C4-2B (cell line): ENCODE data around the gene FGD5.

ENCODE experiments used
- H3K27ac ChIP-seq: fragments of 450-650 bp; 2 replicates; pipeline ENCODE4 v1.5.1; 2017
- ZFX ChIP-seq: fragments of 450-650 bp; IDR thresholded peaks from 2 replicates; pipeline ENCODE4 v1.6.1; 2017
- TF ChIP-seq, protein P1 (sequence below): fragments of 450-650 bp; conservative IDR thresholded peaks from 2 replicates; pipeline ENCODE4 v1.5.1; 2017; ENCODE audit warnings: mild to moderate bottlenecking

FGD5 gene

DNA sequence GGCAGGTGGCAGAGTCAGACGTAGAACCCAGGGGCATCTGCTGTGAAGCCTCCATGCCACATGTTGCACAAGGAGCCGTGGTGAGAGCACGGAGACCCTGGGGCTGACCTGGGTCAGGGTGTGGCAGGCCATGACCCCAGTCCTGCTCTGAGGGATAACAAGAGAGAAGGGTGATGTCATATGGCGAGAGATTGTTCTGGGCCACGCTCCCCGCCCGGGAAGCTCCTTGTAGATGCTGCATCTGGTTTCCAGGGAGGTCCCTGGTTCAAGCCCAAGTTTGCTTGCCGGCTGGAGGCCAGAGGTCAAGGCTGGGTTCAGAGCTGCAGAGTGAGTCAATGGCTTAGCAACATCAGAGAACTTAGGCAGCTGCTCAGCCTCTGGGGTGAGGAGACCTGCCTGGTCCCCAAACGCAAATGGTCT is 17.3 kb downstream of the FGD5 start:
- H3K27ac ChIP-seq: no peak overlapping the region
- no peak for TF ChIP-seq ZFX
- TF ChIP-seq, protein P1, sequence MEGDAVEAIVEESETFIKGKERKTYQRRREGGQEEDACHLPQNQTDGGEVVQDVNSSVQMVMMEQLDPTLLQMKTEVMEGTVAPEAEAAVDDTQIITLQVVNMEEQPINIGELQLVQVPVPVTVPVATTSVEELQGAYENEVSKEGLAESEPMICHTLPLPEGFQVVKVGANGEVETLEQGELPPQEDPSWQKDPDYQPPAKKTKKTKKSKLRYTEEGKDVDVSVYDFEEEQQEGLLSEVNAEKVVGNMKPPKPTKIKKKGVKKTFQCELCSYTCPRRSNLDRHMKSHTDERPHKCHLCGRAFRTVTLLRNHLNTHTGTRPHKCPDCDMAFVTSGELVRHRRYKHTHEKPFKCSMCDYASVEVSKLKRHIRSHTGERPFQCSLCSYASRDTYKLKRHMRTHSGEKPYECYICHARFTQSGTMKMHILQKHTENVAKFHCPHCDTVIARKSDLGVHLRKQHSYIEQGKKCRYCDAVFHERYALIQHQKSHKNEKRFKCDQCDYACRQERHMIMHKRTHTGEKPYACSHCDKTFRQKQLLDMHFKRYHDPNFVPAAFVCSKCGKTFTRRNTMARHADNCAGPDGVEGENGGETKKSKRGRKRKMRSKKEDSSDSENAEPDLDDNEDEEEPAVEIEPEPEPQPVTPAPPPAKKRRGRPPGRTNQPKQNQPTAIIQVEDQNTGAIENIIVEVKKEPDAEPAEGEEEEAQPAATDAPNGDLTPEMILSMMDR: no peak

DNA sequence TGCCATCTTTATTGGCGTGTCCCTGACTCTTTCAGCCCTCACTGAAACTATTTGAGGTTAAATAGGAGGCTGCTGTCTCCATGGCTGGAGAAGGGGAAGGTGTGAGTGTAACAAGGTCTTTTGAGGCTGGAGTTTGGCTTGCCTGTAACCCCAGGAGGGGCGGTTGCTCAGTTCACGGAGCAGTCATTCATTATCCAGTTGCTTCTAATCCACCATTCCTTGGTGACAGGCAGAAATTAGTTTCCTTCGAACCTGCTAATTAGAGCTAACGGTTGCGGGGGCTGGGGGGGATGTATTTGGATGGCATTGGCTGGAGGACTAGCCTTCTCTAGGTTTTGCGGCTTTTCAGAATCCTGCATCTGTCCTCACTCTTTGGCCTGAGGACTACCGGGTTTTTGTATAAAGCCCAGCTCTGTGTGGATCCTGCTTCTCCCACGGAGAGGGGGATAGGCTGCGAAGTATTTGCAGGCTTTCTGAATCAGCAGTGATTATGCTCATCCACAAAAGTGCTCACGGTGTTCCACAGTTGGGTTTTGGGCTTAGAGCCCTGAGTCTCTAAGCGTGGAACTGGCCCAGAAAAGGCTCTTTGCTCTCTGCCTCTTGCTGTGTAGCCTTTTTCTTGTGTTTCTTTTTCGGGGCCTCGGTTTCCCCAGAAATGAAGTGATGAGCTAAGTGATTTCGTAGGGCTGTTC is 18.6 kb downstream of the FGD5 start:
- no peak overlapping the region for H3K27ac ChIP-seq

DNA sequence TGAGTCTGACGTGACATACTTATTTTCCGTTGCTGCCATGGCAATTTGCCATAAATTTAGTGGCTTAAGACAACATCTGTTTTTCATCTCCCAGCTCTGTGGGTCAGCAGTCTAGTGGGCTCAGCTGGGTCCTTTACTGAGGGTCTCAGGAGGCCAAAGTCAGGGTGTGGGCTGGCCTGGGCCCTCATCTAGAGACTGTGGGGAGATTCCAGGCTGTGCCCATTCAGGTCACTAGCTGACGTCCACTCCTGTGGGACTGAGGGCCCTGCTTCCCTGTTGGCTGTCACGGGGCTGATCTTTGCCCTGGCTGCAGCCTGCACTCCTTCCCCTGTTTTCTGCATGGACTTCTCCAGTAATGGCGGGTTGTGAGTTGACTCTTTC is 19.1 kb downstream of the FGD5 start:
- TF ChIP-seq ZFX: no peak
- TF ChIP-seq, protein P1: no peak
- H3K27ac ChIP-seq: no peak overlapping the region

More for the DNA sequence above, 18.6 kb downstream of the FGD5 start:
- TF ChIP-seq, protein P1: no peak
- TF ChIP-seq ZFX: no peak

DNA sequence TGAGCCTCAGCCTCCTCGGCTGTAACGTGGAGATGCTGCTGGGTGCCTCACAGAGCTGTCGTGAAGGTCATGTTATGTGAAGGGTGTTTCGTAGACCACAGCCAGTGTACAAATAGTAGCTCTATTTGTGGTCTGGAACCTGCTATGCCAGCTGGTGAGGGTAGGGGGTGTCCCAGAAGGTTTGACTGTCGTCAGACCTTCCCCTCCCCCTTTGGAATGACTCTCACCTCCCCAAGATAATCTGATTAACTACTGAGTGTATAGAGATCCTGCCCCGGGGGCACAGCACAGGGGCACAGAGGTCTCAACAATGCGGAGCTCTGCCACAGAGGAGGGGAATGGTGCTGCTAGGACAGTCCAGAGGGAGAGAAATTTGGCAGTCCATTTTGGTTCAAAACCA is 20.5 kb downstream of the FGD5 start:
- no peak overlapping the region for H3K27ac ChIP-seq
- TF ChIP-seq, protein P1: no peak
- no peak for TF ChIP-seq ZFX

DNA sequence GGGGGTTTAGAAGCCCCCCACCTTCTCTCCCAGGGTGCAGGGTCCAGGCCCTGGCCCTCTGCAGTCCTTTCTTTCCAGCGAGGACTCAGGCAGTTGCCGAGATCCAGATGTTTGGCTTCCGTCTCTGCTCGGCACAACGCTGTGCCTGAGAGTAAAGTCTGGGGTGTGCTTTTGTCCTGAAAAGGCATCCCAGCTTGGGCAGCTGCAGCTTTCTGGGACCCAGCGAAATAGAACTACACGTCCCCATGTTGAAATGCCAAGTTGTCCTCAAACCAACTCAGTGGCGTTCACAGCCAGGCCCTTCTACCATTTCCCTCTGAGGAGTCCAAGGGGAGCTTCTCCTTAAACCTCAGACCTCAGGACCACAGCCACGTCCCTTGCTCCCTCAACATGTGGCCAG is 23.1 kb downstream of the FGD5 start:
- TF ChIP-seq, protein P1: no peak
- TF ChIP-seq ZFX: no peak
- H3K27ac ChIP-seq: no peak overlapping the region

DNA sequence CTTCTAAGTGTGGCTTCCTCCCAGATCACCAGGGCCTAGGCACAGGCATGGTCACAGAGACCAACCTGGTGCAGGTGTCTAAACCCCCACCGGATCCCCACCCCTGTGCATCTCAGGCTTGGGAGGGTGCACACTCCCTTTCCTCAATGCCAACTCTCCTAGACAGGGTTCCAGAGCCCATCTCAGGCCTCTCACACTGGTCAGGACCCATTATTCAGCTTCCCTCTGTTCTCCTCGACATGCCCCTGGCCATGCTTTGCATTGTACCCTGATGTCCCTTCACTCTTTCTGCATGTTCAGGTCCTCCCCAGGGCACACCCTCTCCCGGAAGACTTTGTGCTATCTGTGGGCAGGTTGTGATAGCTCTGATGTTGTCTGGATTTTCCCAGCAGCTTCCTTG is 23.5 kb downstream of the FGD5 start:
- TF ChIP-seq, protein P1: no peak
- no peak for TF ChIP-seq ZFX
- H3K27ac ChIP-seq: no peak overlapping the region

DNA sequence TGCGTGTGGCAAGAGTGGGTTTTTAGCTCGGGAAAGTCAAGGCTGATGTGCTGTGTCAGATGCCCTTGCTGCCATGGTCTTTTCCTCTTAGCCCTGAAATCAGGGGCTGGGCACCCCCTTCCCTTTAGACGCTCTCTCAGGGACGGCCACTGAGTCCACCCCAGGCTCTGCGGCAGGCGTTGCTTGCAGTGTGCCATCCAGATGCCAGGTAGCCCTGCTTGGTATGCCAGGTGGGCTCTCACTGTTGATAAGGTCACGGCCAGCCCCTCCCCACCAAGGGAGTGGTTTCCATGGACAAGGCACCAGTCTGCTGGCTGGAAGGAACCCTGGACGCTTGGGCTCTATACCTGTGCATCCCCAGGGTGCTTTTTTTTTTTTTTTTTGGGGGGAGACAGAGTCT is 24.6 kb downstream of the FGD5 start:
- no peak for TF ChIP-seq ZFX
- TF ChIP-seq, protein P1: no peak
- no peak overlapping the region for H3K27ac ChIP-seq
